GM12875 (cell line): ENCODE measurements around the gene PEBP1.

ENCODE experiments used
- H3K4me3 ChIP-seq: one replicate; pipeline ENCODE4 v1.5.1; 2011; ENCODE audit warnings: low read depth, low read length, control low read depth
- CTCF ChIP-seq: IDR thresholded peaks from 2 replicates; pipeline ENCODE4 v1.5.1; 2011; ENCODE audit warnings: low read depth, mild to moderate bottlenecking, control low read depth, inconsistent platforms, low read length, moderate library complexity, borderline replicate concordance; ENCODE audit not compliant: insufficient read depth

PEBP1 gene

GRCh38 chr12:118183155-118183554, 47.2 kb downstream of the PEBP1 start:
- TF ChIP-seq CTCF = no peak
- no peak overlapping the region for H3K4me3 ChIP-seq

DNA sequence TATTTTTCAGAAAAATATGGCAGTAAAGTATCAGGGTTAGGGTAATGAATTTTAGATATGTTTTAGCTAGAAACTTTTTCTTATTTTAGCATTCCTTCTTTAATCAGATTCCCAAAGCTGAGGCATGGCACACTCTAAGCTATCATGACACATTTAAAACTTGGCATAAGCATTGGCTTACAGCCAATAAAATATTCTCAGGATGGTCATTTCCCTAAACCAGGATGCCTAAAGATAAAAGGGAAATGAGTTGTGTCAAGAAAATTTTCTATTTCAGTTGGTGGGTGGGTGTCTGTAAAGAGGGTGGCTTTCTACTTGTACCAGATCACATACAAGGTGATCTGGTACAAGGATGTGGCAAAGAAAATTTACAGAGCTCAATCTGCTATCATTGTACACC, 47.8 kb downstream of the PEBP1 start:
- no peak overlapping the region for H3K4me3 ChIP-seq
- TF ChIP-seq CTCF = no peak

DNA sequence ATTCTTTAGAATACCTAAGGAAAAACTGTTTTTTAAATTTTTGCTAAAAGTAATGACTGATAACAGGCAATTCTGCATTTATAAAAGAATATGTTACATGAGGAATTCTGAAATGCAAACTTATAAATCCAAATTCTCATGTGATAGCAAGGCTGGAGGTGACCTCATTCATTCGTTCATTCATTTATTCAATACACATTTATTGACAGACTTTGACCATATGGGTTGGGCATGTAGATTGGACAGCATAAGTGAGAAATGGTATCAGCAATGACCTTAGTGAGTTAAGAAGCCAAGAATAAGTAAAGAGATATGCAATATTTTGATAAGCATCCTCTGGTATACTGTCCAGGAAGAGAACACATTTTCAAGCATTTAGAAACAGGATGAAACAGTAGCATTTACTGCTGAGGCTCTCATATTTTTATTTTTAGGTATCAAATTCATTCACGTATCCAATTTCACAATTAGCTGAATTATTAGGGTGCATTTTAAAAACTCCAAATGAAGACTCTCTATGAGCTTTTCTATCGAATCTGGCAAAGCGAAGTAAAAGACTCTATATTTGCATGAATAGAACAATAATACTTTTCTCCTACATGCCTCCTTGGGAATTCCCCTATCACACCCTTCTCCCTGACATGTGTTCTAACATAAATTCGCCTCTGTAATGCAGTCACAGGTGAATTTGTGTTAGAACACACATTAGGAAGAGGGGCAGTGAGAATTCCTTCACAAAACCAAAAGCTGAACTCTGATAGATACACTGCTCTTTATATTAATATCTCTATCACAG, 49.9 kb downstream of the PEBP1 start:
- no peak for TF ChIP-seq CTCF
- H3K4me3 ChIP-seq = no peak overlapping the region

- H3K4me3 ChIP-seq = no peak overlapping the region
- TF ChIP-seq CTCF = no peak
Observed at GRCh38 chr12:118187751-118188435, 52.0 kb downstream of the PEBP1 start.

- H3K4me3 ChIP-seq = no peak overlapping the region
- no peak for TF ChIP-seq CTCF
Observed at GRCh38 chr12:118188690-118189371, 52.9 kb downstream of the PEBP1 start.

DNA sequence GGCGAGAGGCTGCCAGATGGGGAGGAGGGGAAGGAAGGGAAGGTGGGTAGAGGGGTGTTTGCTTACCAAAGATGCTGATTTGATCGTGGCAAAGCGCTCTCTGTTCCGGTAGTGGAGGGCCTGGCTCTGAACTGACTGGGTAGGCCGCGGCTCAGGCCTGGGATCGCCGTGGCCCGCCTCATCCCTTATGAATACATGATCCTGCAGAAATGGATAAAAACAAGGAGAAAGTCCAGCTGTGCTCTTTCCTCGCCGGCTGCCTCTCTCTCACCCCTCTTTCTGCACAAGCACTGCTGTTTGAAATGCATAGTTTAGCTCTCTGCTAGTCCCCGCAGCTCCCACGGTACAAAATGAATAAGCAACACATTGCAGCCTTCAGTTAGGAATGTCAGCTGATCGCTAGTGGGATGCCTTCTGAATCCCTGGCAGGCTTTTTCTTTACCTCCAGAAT, 53.8 kb downstream of the PEBP1 start:
- no peak overlapping the region for H3K4me3 ChIP-seq
- TF ChIP-seq CTCF = no peak
